RWPE2 (cell line): Measurements from ENCODE around the gene CTXN1.

Source experiments
- ATAC-seq: fragments of 200-7000 bp; cut with Tn5 transposase; 3 replicates; pipeline ENCODE4 v1.9.1; 2021; ENCODE audit warnings: low read depth
- DNase-seq: peaks from one replicate; pipeline ENCODE4 v3.0.0-alpha.2; 2020; ENCODE audit warnings: low spot score
- H3K27ac ChIP-seq: fragments of 450-650 bp; 2 replicates; pipeline ENCODE4 v1.5.1; 2017; ENCODE audit warnings: mild to moderate bottlenecking; ENCODE audit not compliant: poor library complexity, severe bottlenecking
- H3K27me3 ChIP-seq: fragments of 250-450 bp; sonication (Bioruptor Pico); 2 replicates; pipeline ENCODE4 v1.5.1; 2021; ENCODE audit warnings: mild to moderate bottlenecking, moderate library complexity; ENCODE audit not compliant: insufficient read depth, poor library complexity, severe bottlenecking
- H3K36me3 ChIP-seq: fragments of 250-450 bp; sonication (Bioruptor Pico); 2 replicates; pipeline ENCODE4 v1.5.1; 2020; ENCODE audit warnings: low read depth, mild to moderate bottlenecking, moderate library complexity
- H3K4me1 ChIP-seq: fragments of 250-450 bp; sonication (Bioruptor Pico); 2 replicates; pipeline ENCODE4 v1.5.1; 2021; ENCODE audit warnings: mild to moderate bottlenecking, moderate library complexity; ENCODE audit not compliant: insufficient read depth, poor library complexity, severe bottlenecking
- H3K4me3 ChIP-seq: fragments of 250-450 bp; sonication (Bioruptor Pico); 2 replicates; pipeline ENCODE4 v1.5.1; 2021; ENCODE audit warnings: mild to moderate bottlenecking, moderate library complexity; ENCODE audit not compliant: severe bottlenecking
- H3K9me3 ChIP-seq: fragments of 250-450 bp; sonication (Bioruptor Pico); 2 replicates; pipeline ENCODE4 v1.5.1; 2021; ENCODE audit warnings: mild to moderate bottlenecking, moderate library complexity; ENCODE audit not compliant: severe bottlenecking
- CTCF ChIP-seq: fragments of 450-650 bp; IDR thresholded peaks from one replicate; pipeline ENCODE4 v1.5.1; 2017; ENCODE audit warnings: mild to moderate bottlenecking, moderate library complexity; ENCODE audit not compliant: poor library complexity, severe bottlenecking

Gene CTXN1

GRCh38 chr19:7888826-7889217 lies 37.1 kb downstream of the CTXN1 start:
- H3K27ac ChIP-seq = no peak overlapping the region
- H3K4me3 ChIP-seq = peak overlapping the region; percentile 52
- ATAC-seq = no peak
- H3K9me3 ChIP-seq = no peaks in the 10 kb centered on the region
- no peaks in the 10 kb centered on the region; the same call in 1 of the 2 replicates for H3K36me3 ChIP-seq
- TF ChIP-seq CTCF = no peak
- no peaks in the 10 kb centered on the region for H3K27me3 ChIP-seq
- H3K4me1 ChIP-seq = no peaks in the 10 kb centered on the region
- DNase-seq = no peak

- H3K27ac ChIP-seq = no peak within 1 kb of the TSS
- no peak for DNase-seq
Measured at GRCh38 chr19:7888145-7888825, 37.6 kb downstream of the CTXN1 start, which contains the start of gene LRRC8E. LRRC8E (plus strand) TSS chr19:7888510; CDS start chr19:7895604, 7,094 bp downstream.

GRCh38 chr19:7887408-7888144 lies 38.4 kb downstream of the CTXN1 start:
- DNase-seq (no peak), ATAC-seq (no peak)
- no peaks in the 10 kb centered on the region for H3K27me3 ChIP-seq
- H3K36me3 ChIP-seq = no peaks in the 10 kb centered on the region
- H3K9me3 ChIP-seq = no peaks in the 10 kb centered on the region
- no peak for TF ChIP-seq CTCF
- H3K4me3 ChIP-seq = no peak overlapping the region
- no peak overlapping the region for H3K27ac ChIP-seq
- H3K4me1 ChIP-seq = no peaks in the 10 kb centered on the region

More at GRCh38 chr19:7888145-7888825, 37.6 kb downstream of the CTXN1 start, which contains the start of gene LRRC8E:
- no peak for TF ChIP-seq CTCF
- Histone ChIP-seq H3K9me3 (no peaks in the 10 kb centered on the region), H3K36me3 (no peaks in the 10 kb centered on the region; the same call in 1 of the 2 replicates), H3K4me1 (no peaks in the 10 kb centered on the region), H3K27me3 (no peaks in the 10 kb centered on the region), H3K4me3 (peak within 1 kb of the TSS; percentile 52)
- ATAC-seq = peak; percentile 94

GRCh38 chr19:7885818-7886217 lies 40.1 kb downstream of the CTXN1 start:
- TF ChIP-seq CTCF = no peak
- Histone ChIP-seq H3K9me3 (no peaks in the 10 kb centered on the region), H3K4me3 (no peak overlapping the region), H3K4me1 (no peaks in the 10 kb centered on the region), H3K27me3 (no peaks in the 10 kb centered on the region), H3K27ac (no peak overlapping the region), H3K36me3 (no peaks in the 10 kb centered on the region)
- DNase-seq (no peak), ATAC-seq (no peak)
